SK-N-SH (cell line): ENCODE data around the gene IRF2BP1. TPM values are rescaled to one million over a fixed set of nuclear protein-coding genes. Genes with fewer than 3 reads are reported as not detected.

Experiments
- CTCF ChIA-PET: fragments of 300-600, 350-600 bp; formaldehyde crosslinking; extraction: SDS; loops from one replicate; lab custom pipeline; 2021; lab: Yijun Ruan, JAX
- POLR2A ChIA-PET: fragments of 350-600 bp; sonication (Branson Sonifier 250); formaldehyde crosslinking; extraction: SDS; loops from one replicate; lab custom pipeline; 2020; ENCODE audit warnings: antibody characterized with exemption, inconsistent platforms; lab: Yijun Ruan, JAX
- DNase-seq: peaks from one replicate; pipeline ENCODE4 v3.0.0; 2012
- H2AFZ ChIP-seq: fragments of 200-600 bp; sonication (generic); 2 replicates; pipeline ENCODE4 v1.8.1; 2016; ENCODE audit warnings: antibody characterized with exemption, mild to moderate bottlenecking, low read depth
- H3F3A ChIP-seq: fragments of 200-600 bp; sonication (generic); replicated peaks from 2 replicates; pipeline ENCODE3; 2016; ENCODE audit warnings: antibody characterized with exemption, mild to moderate bottlenecking; ENCODE audit not compliant: insufficient read depth
- H3K27ac ChIP-seq, 2 experiments: fragments of 200-500 bp in 1 of 2; fragments of 200-600 bp in 1 of 2; sonication (Bioruptor generic) in 1 of 2; sonication (generic), shearing (Covaris generic) in 1 of 2; 2 replicates each; pipeline versions ENCODE4 v1.5.1 to v1.6.1; 2014 to 2016; ENCODE audit warnings: low read depth in 2 of 2, inconsistent platforms in 1 of 2, low read length in 1 of 2, mild to moderate bottlenecking in 1 of 2, mixed read lengths in 1 of 2
- H3K27me3 ChIP-seq: fragments of 200-600 bp; sonication (generic), shearing (Covaris generic); 2 replicates; pipeline ENCODE4 v1.6.1; 2016; ENCODE audit warnings: mixed run types; ENCODE audit not compliant: insufficient read depth
- H3K36me3 ChIP-seq, 2 experiments: fragments of 200-500 bp in 1 of 2; fragments of 200-600 bp in 1 of 2; sonication (Bioruptor generic) in 1 of 2; sonication (generic) in 1 of 2; replicated peaks in 1 of 2; 2 replicates each; pipeline versions ENCODE3 to v1.5.1; 2014 to 2016; ENCODE audit warnings: low read length in 1 of 2, mild to moderate bottlenecking in 1 of 2; ENCODE audit not compliant: insufficient read depth in 2 of 2, control insufficient read depth in 1 of 2
- H3K4me1 ChIP-seq, 2 experiments: fragments of 200-500 bp in 1 of 2; fragments of 200-600 bp in 1 of 2; sonication (Bioruptor generic) in 1 of 2; sonication (generic), shearing (Covaris generic) in 1 of 2; 2 replicates each; pipeline versions ENCODE4 v1.5.1 to v1.6.1; 2014 to 2016; ENCODE audit warnings: low read depth in 1 of 2, low read length in 1 of 2, mixed run types in 1 of 2; ENCODE audit not compliant: insufficient read depth in 2 of 2, control insufficient read depth in 1 of 2
- H3K4me2 ChIP-seq: fragments of 200-600 bp; sonication (generic), shearing (Covaris generic); 2 replicates; pipeline ENCODE4 v1.6.1; 2017; ENCODE audit warnings: mixed run types
- H3K4me3 ChIP-seq, 2 experiments: fragments of 200-500 bp in 1 of 2; fragments of 200-600 bp in 1 of 2; sonication (Bioruptor generic) in 1 of 2; sonication (generic), shearing (Covaris generic) in 1 of 2; 2 replicates each; pipeline versions ENCODE4 v1.5.1 to v1.8.1; 2014 to 2016; ENCODE audit warnings: low read depth in 2 of 2, inconsistent platforms in 1 of 2, low read length in 1 of 2, mild to moderate bottlenecking in 1 of 2, mixed read lengths in 1 of 2, moderate library complexity in 1 of 2
- H3K79me2 ChIP-seq: fragments of 200-600 bp; sonication (generic); 2 replicates; pipeline ENCODE4 v1.8.1; 2017; ENCODE audit warnings: mild to moderate bottlenecking; ENCODE audit not compliant: insufficient read depth
- H3K9ac ChIP-seq: fragments of 200-600 bp; sonication (generic); 2 replicates; pipeline ENCODE4 v1.6.1; 2017; ENCODE audit warnings: mixed run types
- H3K9me2 ChIP-seq: fragments of 200-600 bp; sonication (generic); 2 replicates; pipeline ENCODE4 v1.6.1; 2017; ENCODE audit warnings: mixed run types
- H3K9me3 ChIP-seq: fragments of 200-600 bp; sonication (generic); 2 replicates; pipeline ENCODE4 v1.6.1; 2017; ENCODE audit warnings: mixed run types, mild to moderate bottlenecking, moderate library complexity
- H4K20me1 ChIP-seq: fragments of 200-600 bp; sonication (generic); 2 replicates; pipeline ENCODE4 v1.6.1; 2017; ENCODE audit warnings: mild to moderate bottlenecking, mixed run types; ENCODE audit not compliant: insufficient read depth
- CHD2 ChIP-seq: fragments of 150-350 bp; IDR thresholded peaks from 2 replicates; pipeline ENCODE4 v1.6.1; 2018; ENCODE audit warnings: low read length; ENCODE audit not compliant: partially characterized antibody
- ELF1 ChIP-seq: IDR thresholded peaks from 2 replicates; pipeline ENCODE4 v1.4.0; 2012
- EP300 ChIP-seq, 2 experiments: IDR thresholded peaks; 2 replicates each; pipeline versions ENCODE4 v1.4.0 to v1.6.1; 2012; ENCODE audit warnings: borderline replicate concordance in 1 of 2, low read depth in 1 of 2, low read length in 1 of 2
- EZH2phosphoT487 ChIP-seq: fragments of 200-600 bp; sonication (generic); IDR thresholded peaks from 2 replicates; pipeline ENCODE4 v1.6.1; 2017; ENCODE audit warnings: low read depth, mixed run types, mild to moderate bottlenecking, antibody characterized with exemption, moderate library complexity, borderline replicate concordance
- FOSL2 ChIP-seq: IDR thresholded peaks from 2 replicates; pipeline ENCODE4 v1.4.0; 2012; ENCODE audit warnings: low read depth, mild to moderate bottlenecking, moderate library complexity, borderline replicate concordance
- FOXM1 ChIP-seq: IDR thresholded peaks from 2 replicates; pipeline ENCODE4 v1.4.0; 2012; ENCODE audit warnings: low read depth, mild to moderate bottlenecking
- GATA2 ChIP-seq: sonication (generic); formaldehyde crosslinking; IDR thresholded peaks from 2 replicates; pipeline ENCODE4 v1.5.0; 2020; ENCODE audit warnings: mild to moderate bottlenecking, missing genetic modification reagents
- JUND ChIP-seq: IDR thresholded peaks from 2 replicates; pipeline ENCODE4 v1.4.0; 2012
- MEF2A ChIP-seq: IDR thresholded peaks from 2 replicates; pipeline ENCODE4 v1.4.0; 2012; ENCODE audit warnings: low read depth, borderline replicate concordance
- MXI1 ChIP-seq: IDR thresholded peaks from 2 replicates; pipeline ENCODE4 v1.6.1; 2012; ENCODE audit warnings: mild to moderate bottlenecking, low read depth, low read length, improper control_type of control experiment
- NFIC ChIP-seq: IDR thresholded peaks from 2 replicates; pipeline ENCODE4 v1.4.0; 2012; ENCODE audit warnings: borderline replicate concordance
- NRF1 ChIP-seq: IDR thresholded peaks from 2 replicates; pipeline ENCODE4 v1.6.1; 2012; ENCODE audit warnings: low read depth, mild to moderate bottlenecking, low read length
- POLR2AphosphoS5 ChIP-seq: IDR thresholded peaks from 2 replicates; pipeline ENCODE4 v1.6.1; 2012; ENCODE audit warnings: low read depth, low read length
- RAD21 ChIP-seq: IDR thresholded peaks from 2 replicates; pipeline ENCODE4 v1.6.1; 2012; ENCODE audit warnings: mild to moderate bottlenecking, low read length
- RCOR1 ChIP-seq: fragments of 150-350 bp; IDR thresholded peaks from 2 replicates; pipeline ENCODE4 v1.6.1; 2017; ENCODE audit warnings: antibody characterized with exemption, low read length
- RFX5 ChIP-seq: IDR thresholded peaks from 2 replicates; pipeline ENCODE4 v1.6.1; 2012; ENCODE audit warnings: mild to moderate bottlenecking, improper control_type of control experiment, low read length
- RXRA ChIP-seq: IDR thresholded peaks from 2 replicates; pipeline ENCODE4 v1.4.0; 2012; ENCODE audit warnings: low read depth, mild to moderate bottlenecking, borderline replicate concordance
- SMC3 ChIP-seq: IDR thresholded peaks from 2 replicates; pipeline ENCODE4 v1.6.1; 2012; ENCODE audit warnings: low read depth, low read length, improper control_type of control experiment
- TEAD4 ChIP-seq: IDR thresholded peaks from 2 replicates; pipeline ENCODE4 v1.4.0; 2012; ENCODE audit warnings: mild to moderate bottlenecking, borderline replicate concordance; ENCODE audit not compliant: insufficient read depth
- ZBTB33 ChIP-seq: IDR thresholded peaks from 2 replicates; pipeline ENCODE4 v1.4.0; 2012; ENCODE audit warnings: low read depth, borderline replicate concordance
- WGBS: methylation state at CpG from one replicate; pipeline ENCODE4 v1.1.6; 2017; ENCODE audit warnings: low lambda C conversion rate; 5-methylcytosine and 5-hydroxymethylcytosine counted together
- polyA plus RNA-seq, 3 experiments: library from polyadenylated mRNA; depleted of rRNA; stranded (reverse); fragments of >200 nt; gene quantifications; 2 replicates each; pipeline ENCODE4 v1.2.3, GENCODE V29; 2012
- TF ChIP-seq, protein P1 (sequence below): fragments of 200-600 bp; sonication (generic); IDR thresholded peaks from 2 replicates; pipeline ENCODE4 v1.6.1; 2017; ENCODE audit warnings: antibody characterized with exemption, mild to moderate bottlenecking, moderate library complexity
- TF ChIP-seq, protein P2 (sequence below): fragments of 150-350 bp; IDR thresholded peaks from 2 replicates; pipeline ENCODE4 v1.6.1; 2017; ENCODE audit warnings: antibody characterized with exemption, low read length, low read depth, borderline replicate concordance

The IRF2BP1 gene
- polyA plus RNA-seq, 1 of the 3 experiments (the other 2 are of a cell fraction), result 16.8 TPM

- TF ChIP-seq, protein P1, sequence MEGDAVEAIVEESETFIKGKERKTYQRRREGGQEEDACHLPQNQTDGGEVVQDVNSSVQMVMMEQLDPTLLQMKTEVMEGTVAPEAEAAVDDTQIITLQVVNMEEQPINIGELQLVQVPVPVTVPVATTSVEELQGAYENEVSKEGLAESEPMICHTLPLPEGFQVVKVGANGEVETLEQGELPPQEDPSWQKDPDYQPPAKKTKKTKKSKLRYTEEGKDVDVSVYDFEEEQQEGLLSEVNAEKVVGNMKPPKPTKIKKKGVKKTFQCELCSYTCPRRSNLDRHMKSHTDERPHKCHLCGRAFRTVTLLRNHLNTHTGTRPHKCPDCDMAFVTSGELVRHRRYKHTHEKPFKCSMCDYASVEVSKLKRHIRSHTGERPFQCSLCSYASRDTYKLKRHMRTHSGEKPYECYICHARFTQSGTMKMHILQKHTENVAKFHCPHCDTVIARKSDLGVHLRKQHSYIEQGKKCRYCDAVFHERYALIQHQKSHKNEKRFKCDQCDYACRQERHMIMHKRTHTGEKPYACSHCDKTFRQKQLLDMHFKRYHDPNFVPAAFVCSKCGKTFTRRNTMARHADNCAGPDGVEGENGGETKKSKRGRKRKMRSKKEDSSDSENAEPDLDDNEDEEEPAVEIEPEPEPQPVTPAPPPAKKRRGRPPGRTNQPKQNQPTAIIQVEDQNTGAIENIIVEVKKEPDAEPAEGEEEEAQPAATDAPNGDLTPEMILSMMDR, result no peak
- no peak for TF ChIP-seq RXRA
- TF ChIP-seq MXI1, result no peak
- TF ChIP-seq POLR2AphosphoS5, result no peak
- TF ChIP-seq, all 33 proteins: peak for 0
Measured at GRCh38 chr19:45905011-45905410, 19.1 kb upstream of the IRF2BP1 start (continued).

DNA sequence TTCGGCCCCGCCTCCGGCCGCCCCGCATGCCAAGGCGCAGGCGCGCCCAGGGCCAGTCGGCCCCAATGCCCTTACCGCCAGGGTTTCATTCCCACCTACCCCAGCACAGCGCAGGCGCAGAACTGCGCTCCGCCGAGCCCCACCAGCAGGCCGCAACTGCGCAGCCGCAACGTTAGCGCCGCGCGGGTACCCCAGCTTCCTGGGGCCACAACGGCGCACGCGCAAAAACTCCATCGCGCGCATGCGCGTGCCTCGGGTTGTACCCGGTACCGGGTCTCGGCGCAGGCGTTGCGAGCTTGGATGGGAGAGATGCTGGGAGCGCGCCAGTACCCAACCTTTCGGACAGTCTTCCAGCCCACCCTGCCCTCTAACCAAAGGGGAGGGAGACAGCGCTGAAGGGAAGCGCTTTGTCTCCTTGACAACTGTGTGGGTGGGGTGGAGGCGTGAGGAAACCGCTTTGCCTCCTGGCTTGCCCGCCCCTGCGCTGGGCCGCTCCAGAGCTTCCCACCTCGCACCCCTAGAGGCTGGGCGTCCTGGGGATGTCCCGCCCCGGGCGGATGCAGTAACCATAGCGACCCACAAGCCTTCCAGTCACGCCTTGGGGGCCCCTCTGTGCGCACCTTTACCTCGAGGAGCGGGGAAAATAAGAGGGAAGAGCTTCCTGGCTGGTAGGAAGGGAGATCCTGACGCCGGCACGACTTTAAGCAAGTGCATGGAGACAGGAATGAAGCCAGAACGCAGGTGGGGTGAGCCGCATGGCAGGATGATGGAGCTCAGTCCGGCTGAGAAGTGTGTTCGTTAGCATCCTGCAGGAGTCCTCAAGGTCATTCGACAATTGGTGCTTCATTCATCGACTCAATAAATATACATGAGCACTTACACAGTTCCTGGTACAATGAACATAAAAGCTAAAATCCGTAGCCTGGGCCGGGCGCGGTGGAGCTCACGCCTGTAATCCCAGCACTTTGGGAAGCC lies 17.0 kb upstream of the IRF2BP1 start:
- DNase-seq, result peak; percentile 100
- WGBS, result 10% methylated on average over 23 of the region's 73 CpGs
- H3K4me2 ChIP-seq, result peak overlapping the region; percentile 85
- H3K79me2 ChIP-seq, result peaks cover 5% of the 10 kb centered on the region; the same call in 1 of the 2 replicates
- H4K20me1 ChIP-seq, result no peaks in the 10 kb centered on the region
- ChIA-PET CTCF (interaction anchor here (0.9 to 3.7 kb wide), 15 partner anchors 10 to 126 kb away, joined by 3 to 15 read pairs (median 3); partner anchors contain the start of genes FOXA3, IRF2BP1, NANOS2 and SYMPK), POLR2A (interaction anchor here (0.6 to 3.2 kb wide), 7 partner anchors 11 to 92 kb away, joined by 3 to 19 read pairs (median 4); partner anchors contain the start of genes CCDC61 and IRF2BP1)
- H2AFZ ChIP-seq, result peak overlapping the region; percentile 84; the same call in 1 of the 2 replicates
- peak overlapping the region; percentile 60 to 82 for H3K4me3 ChIP-seq
- peaks cover 13% of the 10 kb centered on the region for H3F3A ChIP-seq
- H3K4me1 ChIP-seq, result peaks cover 0 to 8% of the 10 kb centered on the region in 2 experiments; a peak in 1 of 4 replicates
- no peaks in the 10 kb centered on the region for H3K9me2 ChIP-seq
- no peaks in the 10 kb centered on the region for H3K9me3 ChIP-seq
- H3K27me3 ChIP-seq, result no peaks in the 10 kb centered on the region
- peak overlapping the region; percentile 49; the same call in 1 of the 2 replicates for H3K9ac ChIP-seq
- peaks cover 3 to 17% of the 10 kb centered on the region in 2 experiments for H3K36me3 ChIP-seq
- peak overlapping the region; percentile 80 to 91 for H3K27ac ChIP-seq
- no peak for TF ChIP-seq NFIC
- no peak for TF ChIP-seq ZBTB33
- TF ChIP-seq MEF2A, result no peak
- TF ChIP-seq RCOR1, result no peak
- no peak for TF ChIP-seq TEAD4
- TF ChIP-seq, protein P2, sequence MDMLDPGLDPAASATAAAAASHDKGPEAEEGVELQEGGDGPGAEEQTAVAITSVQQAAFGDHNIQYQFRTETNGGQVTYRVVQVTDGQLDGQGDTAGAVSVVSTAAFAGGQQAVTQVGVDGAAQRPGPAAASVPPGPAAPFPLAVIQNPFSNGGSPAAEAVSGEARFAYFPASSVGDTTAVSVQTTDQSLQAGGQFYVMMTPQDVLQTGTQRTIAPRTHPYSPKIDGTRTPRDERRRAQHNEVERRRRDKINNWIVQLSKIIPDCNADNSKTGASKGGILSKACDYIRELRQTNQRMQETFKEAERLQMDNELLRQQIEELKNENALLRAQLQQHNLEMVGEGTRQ, result no peak
- TF ChIP-seq, protein P1, result no peak
- peak; percentile 90 for TF ChIP-seq MXI1
- TF ChIP-seq FOSL2, result no peak
- TF ChIP-seq RXRA, result no peak
- TF ChIP-seq ELF1, result peak; percentile 44; the same call in 1 of the 2 replicates
- TF ChIP-seq EP300 (IDR thresholded peaks at IDR 0.05; ENCODE audit: borderline replicate concordance in 1 of 2, low read depth in 1 of 2, low read length in 1 of 2), result no peak
- no peak for TF ChIP-seq RAD21
- no peak for TF ChIP-seq SMC3
- TF ChIP-seq GATA2 (CRISPR knock-in tag), result no peak
- TF ChIP-seq POLR2AphosphoS5, result peak; percentile 84
- TF ChIP-seq RFX5, result no peak
- TF ChIP-seq NRF1, result peak; percentile 99
- TF ChIP-seq JUND, result no peak
- TF ChIP-seq CHD2, result no peak
- no peak for TF ChIP-seq EZH2phosphoT487
- no peak for TF ChIP-seq FOXM1
